ENCODE data around the gene EMP1. TPM values are rescaled to one million over a fixed set of nuclear protein-coding genes. Genes with fewer than 3 reads are reported as not detected.

The EMP1 gene
- polyA plus RNA-seq, 3 donors: 2.7 to 6.3 (median 3.1) TPM

- H3K79me2 ChIP-seq (ENCODE audit: insufficient read depth, low read length): no peaks in the 10 kb centered on the region
- no peak overlapping the region for H3K27ac ChIP-seq (ENCODE audit: low read depth in 1 of 2, low read length in 2 of 2)
- H3K4me1 Mint-ChIP-seq: peaks cover 35% of the 10 kb centered on the region
- H3K4me2 ChIP-seq (replicated peaks; ENCODE audit: extremely low read depth, low read length, poor library complexity, severe bottlenecking): no peak overlapping the region
- peaks cover 2 to 12% (median 9%) of the 10 kb centered on the region in 3 donors for H3K27me3 Mint-ChIP-seq (ENCODE audit: low read depth in 3 of 3)
- peak in 1 of 3 donors; percentile 29 for DNase-seq
- no peak overlapping the region for H3K9ac ChIP-seq (ENCODE audit: insufficient read depth, low read length, poor library complexity, severe bottlenecking)
- H3K36me3 ChIP-seq (replicated peaks in 1 of 2; ENCODE audit: control insufficient read depth in 1 of 2, insufficient read depth in 2 of 2, low read length in 2 of 2): no peaks in the 10 kb centered on the region
- no peaks in the 10 kb centered on the region for H4K20me1 ChIP-seq (ENCODE audit: insufficient read depth, low read length)
- peak overlapping the region; percentile 2 for H2AFZ ChIP-seq (ENCODE audit: insufficient read depth, low read depth, low read length, poor library complexity, severe bottlenecking)
- H3K9me3 ChIP-seq (replicated peaks in 1 of 2; ENCODE audit: control insufficient read depth in 1 of 2, insufficient read depth in 1 of 2, low read length in 2 of 2): no peaks in the 10 kb centered on the region
- H3K4me1 ChIP-seq (ENCODE audit: control insufficient read depth in 1 of 2, insufficient read depth in 2 of 2, low read length in 2 of 2): peaks cover 20 to 22% of the 10 kb centered on the region in 2 donors
- no peaks in the 10 kb centered on the region for H3K27me3 ChIP-seq (ENCODE audit: control insufficient read depth in 2 of 2, insufficient read depth in 2 of 2, low read length in 2 of 2)
- WGBS (ENCODE audit: insufficient coverage): 0% methylated on average over 1 of the region's 1 CpG
- intact Hi-C loops (cut with micrococcal nuclease): loop anchor here in 1 of 2 donors (5.0 to 10.0 kb wide), 2 partner anchors 52 to 109 kb away; no protein-coding TSS in a partner anchor
- H3K36me3 Mint-ChIP-seq: no peaks in the 10 kb centered on the region
- H3K9me3 Mint-ChIP-seq: no peaks in the 10 kb centered on the region
- TF ChIP-seq, protein P1, sequence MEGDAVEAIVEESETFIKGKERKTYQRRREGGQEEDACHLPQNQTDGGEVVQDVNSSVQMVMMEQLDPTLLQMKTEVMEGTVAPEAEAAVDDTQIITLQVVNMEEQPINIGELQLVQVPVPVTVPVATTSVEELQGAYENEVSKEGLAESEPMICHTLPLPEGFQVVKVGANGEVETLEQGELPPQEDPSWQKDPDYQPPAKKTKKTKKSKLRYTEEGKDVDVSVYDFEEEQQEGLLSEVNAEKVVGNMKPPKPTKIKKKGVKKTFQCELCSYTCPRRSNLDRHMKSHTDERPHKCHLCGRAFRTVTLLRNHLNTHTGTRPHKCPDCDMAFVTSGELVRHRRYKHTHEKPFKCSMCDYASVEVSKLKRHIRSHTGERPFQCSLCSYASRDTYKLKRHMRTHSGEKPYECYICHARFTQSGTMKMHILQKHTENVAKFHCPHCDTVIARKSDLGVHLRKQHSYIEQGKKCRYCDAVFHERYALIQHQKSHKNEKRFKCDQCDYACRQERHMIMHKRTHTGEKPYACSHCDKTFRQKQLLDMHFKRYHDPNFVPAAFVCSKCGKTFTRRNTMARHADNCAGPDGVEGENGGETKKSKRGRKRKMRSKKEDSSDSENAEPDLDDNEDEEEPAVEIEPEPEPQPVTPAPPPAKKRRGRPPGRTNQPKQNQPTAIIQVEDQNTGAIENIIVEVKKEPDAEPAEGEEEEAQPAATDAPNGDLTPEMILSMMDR (IDR thresholded peaks at IDR 0.05): no peak
- no peak overlapping the region for H3K4me3 Mint-ChIP-seq
- H3K27ac Mint-ChIP-seq: peak overlapping the region in 4 of 7 donors; percentile 13 to 69 (median 52)
- H3K4me3 ChIP-seq (replicated peaks in 1 of 3; ENCODE audit: low read depth in 2 of 3, low read length in 3 of 3): no peak overlapping the region
Observed at GRCh38 chr12:13206560-13206897, 10.0 kb downstream of the EMP1 start.

DNA sequence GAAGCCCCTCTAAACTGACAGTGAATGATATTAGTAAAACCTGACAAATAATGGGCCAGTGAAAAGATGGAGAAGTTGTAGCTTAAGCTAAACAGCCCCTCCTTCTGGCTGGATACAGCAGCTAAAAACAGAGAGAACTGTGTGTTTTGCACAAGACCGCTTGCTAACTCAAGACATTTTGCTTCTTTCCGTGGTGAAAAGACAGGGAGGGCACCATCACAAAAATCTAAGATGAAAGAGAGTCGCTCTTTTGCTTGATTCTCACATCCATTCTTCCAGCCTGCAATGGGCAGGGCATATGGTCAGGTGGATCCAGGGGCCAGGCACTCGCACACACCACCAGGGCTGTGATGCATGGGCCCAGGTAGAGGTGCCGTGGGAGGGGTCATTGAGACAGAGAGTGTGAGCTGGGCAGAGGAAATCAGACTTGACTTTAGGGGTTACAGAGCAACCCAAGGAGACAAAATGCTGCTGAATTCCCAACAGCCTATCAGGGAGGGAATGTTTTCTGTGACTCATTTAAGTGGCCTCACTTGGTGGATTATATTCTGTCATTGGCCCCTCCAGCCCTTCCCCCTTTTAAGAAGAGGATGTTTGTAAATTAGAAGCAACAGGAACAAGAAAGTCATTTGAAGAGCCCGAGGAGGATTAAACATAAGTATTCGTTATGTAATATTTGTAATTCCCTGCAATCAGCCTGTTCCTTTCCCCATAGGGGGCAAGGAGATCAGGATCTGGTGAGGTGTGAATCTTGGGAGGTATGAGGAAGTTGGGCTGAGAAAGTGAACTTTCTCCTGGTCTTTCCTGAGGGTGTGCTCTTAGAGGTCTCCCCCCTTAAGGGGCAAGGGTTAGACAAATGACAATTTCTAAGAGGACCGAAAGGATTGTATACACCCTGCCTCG, 12.3 kb downstream of the EMP1 start:
- Histone ChIP-seq H2AFZ (ENCODE audit: insufficient read depth, low read depth, low read length, poor library complexity, severe bottlenecking) (no peak overlapping the region), H3K79me2 (ENCODE audit: insufficient read depth, low read length) (no peaks in the 10 kb centered on the region), H3K9me3 (replicated peaks in 1 of 2; ENCODE audit: control insufficient read depth in 1 of 2, insufficient read depth in 1 of 2, low read length in 2 of 2) (no peaks in the 10 kb centered on the region), H3K27me3 (ENCODE audit: control insufficient read depth in 2 of 2, insufficient read depth in 2 of 2, low read length in 2 of 2) (no peaks in the 10 kb centered on the region), H3K36me3 (replicated peaks in 1 of 2; ENCODE audit: control insufficient read depth in 1 of 2, insufficient read depth in 2 of 2, low read length in 2 of 2) (peaks cover 0 to 2% of the 10 kb centered on the region in 2 donors), H3K27ac (ENCODE audit: low read depth in 1 of 2, low read length in 2 of 2) (peak overlapping the region in 1 of 2 donors; percentile 21), H3K4me2 (replicated peaks; ENCODE audit: extremely low read depth, low read length, poor library complexity, severe bottlenecking) (no peak overlapping the region), H3K9ac (ENCODE audit: insufficient read depth, low read length, poor library complexity, severe bottlenecking) (no peak overlapping the region), H3K4me1 (ENCODE audit: control insufficient read depth in 1 of 2, insufficient read depth in 2 of 2, low read length in 2 of 2) (peaks cover 25 to 27% of the 10 kb centered on the region in 2 donors), H3K4me3 (replicated peaks in 1 of 3; ENCODE audit: low read depth in 2 of 3, low read length in 3 of 3) (no peak overlapping the region), H4K20me1 (ENCODE audit: insufficient read depth, low read length) (no peaks in the 10 kb centered on the region)
- peaks cover 0 to under 1% of the 10 kb centered on the region in 2 donors for H3K36me3 Mint-ChIP-seq
- H3K4me1 Mint-ChIP-seq: peaks cover 37% of the 10 kb centered on the region
- H3K27ac Mint-ChIP-seq: peak overlapping the region; percentile 34 to 90 (median 72)
- H3K27me3 Mint-ChIP-seq (ENCODE audit: low read depth in 3 of 3): peaks cover 2 to 9% (median 7%) of the 10 kb centered on the region in 3 donors
- intact Hi-C loops (cut with micrococcal nuclease): loop anchor here in 1 of 2 donors (5.0 to 10.0 kb wide), 2 partner anchors 54 to 111 kb away; no protein-coding TSS in a partner anchor
- 66% methylated on average over 4 of the region's 9 CpGs for WGBS (ENCODE audit: insufficient coverage)
- no peak overlapping the region for H3K4me3 Mint-ChIP-seq
- no peaks in the 10 kb centered on the region for H3K9me3 Mint-ChIP-seq
- TF ChIP-seq, protein P1 (IDR thresholded peaks at IDR 0.05): peak; percentile 74
- peak; percentile 53 to 76 (median 71) for DNase-seq

Data from CD14-positive monocyte (primary cell).